ENCODE data around the gene BIN1.

Gene BIN1

DNA sequence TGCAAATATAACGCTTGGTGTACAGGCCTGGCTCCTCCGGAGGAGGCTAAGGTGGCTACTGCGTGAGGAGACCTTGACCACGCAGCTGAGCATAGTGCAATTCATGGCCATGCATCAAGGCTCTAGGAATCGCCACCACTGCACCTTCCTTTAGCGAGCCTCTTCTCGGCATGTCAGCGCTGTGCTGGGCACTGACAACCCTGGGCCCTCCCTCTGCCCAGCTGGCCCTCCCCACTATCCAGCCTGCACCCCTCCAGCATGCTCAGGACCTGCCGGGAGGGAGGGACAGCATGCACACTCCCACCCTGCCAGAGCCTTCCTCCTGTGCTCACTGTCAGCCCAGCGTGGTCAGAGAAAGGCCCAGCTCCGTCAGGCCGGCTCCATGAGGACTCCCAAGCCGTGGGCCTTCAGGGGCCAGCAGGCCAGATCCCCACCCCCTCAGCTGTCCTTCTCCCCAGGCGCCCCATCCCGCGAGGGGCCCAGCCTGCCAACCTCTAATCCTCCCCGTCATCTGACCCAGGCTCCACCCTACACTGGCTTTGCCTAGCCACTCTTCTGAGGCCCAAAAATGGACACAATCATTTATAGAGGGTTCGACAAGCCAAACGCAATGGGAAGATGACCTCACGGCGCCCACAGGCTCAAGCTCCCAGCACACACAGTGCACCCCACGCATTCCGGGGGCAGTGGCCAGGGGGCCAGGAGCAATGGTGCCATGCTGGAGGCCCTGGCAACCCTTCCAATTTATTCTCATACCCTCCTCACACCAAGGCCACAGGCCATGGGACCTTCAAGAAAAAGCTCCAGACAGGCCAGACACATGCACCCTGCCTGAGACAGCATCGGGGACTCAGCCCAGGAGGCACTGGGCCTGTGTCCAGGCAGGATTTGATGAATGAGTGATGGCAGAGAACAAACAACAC lies 3.5 kb downstream of the BIN1 start:
- no peak for DNase-seq (ENCODE audit: low spot score)

DNA sequence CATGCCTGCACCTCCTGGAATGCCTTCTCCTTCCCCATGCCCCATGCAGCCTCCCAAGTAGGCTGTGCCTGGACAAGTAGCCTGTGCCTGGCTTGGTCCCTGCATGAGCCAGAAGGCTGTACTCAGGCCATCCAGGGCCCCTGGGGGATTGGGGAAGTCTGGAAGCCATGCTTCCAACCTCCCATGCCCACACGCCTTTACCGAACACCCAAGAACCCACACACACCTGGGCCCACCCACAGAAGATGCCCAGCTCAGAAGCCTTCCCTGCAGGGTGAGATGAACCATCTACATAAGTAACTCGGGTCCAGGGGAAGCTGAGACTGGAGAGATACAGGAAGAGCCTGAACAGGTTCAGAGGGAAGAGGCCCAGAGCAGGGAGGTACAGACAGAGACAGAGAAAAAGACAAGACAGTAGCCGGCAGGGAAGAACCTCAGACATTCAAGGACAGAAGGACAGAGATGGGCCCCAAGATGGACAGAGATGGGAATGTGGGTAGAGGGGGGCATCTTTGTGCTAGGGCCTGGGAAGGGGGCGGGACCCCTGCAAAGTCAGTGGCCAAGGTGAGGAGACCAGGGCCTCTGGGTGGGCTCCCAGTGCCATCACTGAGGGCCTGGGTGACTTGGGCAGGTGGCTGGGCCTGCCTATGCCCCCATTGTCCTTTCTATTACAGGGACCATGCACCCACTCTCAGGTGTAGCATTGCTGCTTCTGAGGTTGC lies 4.3 kb downstream of the BIN1 start:
- DNase-seq (ENCODE audit: low spot score): no peak

DNA sequence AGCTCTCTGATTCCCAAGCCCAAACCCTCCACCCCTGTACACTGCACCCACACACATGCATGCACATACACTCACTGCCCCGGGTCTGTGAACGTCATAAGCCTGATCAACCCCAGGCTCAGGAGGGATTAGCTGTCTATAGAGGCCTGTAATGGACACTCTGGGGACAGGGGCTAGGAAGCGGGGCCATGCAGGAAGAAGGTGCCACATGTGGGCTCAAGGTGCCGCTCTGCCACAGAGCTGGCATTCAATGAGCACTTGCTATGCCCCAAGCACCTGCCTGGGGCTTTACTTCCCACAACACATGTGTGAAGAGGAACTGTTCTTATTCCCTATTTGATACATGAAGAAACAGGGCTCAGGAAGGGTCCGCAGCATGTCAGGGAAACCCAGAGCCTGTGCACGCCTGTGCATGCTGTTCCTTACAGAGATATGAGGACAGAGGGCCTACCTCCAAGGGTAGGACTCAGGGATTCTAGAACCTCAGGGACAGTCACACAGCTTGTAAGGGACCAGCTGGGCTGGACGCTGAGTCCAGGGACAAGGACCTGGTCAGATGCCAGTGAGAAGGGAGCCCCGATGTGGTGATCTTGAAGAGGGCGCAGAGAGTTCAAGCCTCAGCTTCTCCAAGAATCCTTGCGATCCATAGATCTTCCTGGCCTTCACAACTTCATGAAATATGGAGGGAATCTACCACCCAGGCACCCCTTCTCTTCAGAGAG lies 5.0 kb downstream of the BIN1 start:
- no peak for DNase-seq (ENCODE audit: low spot score)

DNA sequence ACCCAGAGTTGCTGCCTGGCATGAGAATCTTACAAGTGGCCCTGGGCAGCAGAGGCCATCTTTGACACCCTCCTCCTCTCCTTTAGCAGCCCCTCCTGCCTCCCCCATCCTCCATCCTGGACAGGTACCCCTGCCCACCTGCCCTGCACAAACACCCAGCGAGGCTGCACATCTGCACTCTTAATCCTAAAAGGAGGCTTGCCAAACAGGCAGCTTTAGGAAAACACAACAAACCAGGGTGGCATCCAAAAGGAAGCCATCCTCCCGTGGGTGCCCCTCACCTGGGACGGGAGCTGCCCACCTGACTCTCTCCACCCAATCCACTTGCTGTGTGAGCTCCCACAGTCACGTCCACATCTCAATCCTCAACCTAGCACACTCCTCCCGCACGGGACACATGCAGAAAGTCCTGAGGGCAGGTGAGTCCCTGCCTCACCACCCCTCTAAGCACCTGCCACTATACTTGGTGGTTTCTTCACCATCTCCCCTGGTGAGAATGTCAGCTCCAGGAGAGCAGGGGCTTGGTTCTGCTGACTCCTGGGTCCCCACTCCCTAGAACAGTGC lies 5.8 kb downstream of the BIN1 start:
- no peak for DNase-seq (ENCODE audit: low spot score)

DNA sequence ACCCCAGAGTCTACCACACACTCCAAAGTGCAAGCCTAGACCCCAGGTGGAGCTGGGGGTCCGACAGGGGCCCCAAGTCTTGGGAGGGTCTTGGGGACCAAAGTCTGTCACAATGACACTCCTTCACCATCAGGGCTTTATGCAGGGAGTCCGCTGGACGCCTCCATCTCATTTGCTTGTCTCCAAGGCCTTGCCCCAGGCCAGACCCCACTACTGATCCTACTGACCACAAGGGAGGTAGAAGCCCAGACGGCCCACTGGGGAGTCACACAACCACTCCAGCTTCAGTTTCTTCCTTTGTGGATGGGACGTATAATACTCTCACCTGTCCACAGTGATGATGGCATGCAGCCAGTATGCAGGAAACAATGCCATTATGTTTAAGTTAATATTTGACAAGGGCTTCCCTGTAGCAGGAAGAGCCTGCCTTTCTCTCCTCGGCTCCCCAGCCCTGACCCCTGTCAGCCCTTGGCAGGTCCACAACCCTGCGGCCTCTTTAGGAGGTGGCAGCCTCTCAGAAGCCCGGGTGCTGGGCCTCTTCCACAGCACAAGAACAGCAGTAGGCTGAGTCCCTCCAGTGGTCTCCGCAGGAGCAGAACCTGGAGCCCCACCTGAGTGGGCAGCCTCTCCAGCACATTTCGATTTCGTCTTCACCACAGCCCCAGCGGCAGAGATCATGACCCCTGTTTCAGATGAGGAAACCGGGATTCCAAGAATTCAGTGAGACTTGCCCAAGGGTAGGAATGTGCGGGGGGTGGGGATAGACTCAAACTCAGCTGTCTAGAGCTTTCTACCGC lies 6.5 kb downstream of the BIN1 start:
- DNase-seq (ENCODE audit: low spot score): peak; percentile 77

DNA sequence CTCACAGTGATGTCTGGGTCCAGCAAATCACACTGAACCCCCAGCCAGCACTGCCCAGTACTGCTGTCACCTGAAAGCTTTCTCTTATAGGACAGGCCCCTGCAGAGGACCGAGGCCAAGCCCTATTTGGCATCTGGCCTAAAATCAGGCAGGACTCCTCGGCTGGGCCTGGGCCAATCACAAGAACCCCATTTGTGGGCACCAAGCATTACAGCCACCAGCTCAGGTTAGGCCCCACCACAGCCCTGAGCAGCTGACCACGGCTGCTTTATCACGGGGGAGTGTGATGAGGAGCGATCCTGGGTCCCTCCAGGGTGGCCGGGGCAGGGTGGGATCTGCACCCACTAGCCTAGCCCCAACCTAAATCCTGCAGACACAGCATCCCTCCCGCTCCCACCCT lies 8.2 kb downstream of the BIN1 start:
- DNase-seq (ENCODE audit: low spot score): no peak

DNA sequence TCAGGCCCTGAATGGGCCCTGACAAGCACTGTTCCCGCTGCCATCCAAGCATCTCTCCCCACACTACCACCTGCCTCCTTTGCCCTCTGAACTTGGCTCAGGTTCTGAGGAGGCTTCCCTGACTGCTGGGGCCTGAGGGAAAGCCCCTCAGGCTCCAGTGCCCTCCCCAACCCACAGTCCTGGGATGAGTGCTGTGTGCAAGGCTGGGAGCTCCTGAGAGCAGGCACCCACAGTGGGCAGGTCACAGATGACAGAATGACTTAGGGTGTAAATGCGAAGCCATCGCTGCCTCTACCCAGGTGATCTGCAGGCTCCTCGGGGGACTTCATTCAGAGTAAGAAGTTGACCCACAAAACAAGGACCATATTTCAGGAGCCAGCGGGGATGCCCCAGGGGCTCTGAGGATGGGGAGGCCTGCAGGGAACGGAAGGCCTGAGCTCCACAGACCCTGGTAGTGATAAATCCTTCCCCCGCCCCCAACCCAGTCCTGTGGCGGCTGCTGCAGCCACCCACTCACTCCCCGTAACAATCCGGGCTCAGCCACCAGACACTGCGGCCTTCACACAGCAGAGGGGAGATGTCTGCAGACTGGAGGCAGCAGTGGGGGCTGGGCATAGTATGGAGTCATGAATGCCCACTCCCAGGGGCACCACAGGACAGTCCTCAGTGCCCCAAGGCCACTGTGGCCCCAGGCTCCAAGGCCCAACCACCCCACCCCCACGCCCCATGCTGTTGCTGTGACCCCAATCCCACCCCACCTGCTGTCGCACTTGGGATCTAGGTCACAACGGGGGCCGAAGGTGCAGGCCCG lies 8.9 kb downstream of the BIN1 start:
- no peak for DNase-seq (ENCODE audit: low spot score)

DNA sequence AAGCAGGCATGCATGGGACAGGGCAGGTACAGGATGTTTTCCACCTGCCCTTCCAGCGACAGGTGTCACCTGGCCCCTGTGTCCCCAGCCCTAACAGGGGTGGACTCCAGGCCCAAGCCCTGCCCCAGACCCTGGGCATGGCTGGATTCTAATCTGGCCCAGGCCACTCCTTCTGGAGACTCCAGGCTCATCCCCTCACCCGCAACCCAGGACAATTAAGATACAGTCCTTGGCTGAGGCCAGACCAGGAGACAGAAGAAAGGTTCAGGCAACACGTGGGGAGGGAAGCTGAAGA lies 9.5 kb downstream of the BIN1 start:
- no peak for DNase-seq (ENCODE audit: low spot score)

DNA sequence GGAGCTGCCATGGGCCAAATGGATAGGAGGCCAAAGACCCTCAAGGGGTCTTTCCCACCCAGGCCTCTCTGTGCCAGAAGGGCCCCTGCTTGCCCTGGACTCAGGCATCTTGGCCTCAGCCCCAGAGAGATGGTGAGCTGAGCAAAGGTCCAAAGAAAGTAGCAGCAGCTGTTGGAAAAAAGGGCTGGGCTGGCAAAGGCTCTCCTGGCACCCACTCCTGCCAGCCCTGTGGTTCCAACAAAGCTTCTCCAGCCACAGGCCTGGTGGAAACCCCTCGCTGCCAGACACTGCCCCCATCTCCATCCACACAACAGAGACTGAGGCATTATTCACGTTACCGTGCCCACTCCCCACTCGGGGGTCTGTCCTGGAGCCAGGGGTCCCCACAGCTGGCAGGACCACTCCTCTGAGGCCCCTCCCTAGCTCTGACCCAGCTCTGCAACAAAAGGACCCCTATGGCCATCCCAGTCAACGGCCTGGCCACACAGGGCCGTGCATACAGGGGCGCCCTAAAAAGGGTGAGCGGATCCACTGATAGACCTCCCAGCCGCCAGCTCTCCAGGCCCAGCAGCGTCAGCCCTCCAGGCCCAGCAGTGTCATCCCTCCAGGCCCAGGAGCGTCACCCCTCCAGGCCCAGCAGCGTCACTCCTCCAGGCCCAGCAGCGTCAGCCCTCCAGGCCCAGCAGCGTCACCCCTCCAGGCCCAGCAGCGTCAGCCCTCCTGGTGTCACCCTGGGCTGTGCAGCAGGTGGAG lies 10.1 kb downstream of the BIN1 start:
- DNase-seq (ENCODE audit: low spot score): no peak

DNA sequence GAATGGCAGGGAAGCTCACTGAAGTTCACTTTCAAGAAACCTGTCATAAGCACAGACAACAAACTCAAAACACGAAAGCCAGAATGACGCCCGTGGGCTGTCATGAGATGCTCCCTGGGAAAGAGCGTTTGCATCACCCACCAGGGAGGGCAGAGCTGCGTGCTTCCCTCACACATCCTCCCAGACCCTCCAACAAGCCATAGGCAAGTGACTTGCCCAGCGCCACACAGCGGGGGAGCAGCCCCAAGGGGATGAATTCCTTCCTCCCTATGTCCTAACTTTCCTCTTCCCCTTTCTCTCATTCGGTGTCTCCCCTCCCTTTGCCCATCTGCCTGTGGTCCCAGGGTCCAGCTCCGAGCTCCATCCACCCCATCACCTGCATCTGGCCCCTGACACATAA lies 10.7 kb downstream of the BIN1 start:
- DNase-seq (ENCODE audit: low spot score): no peak

DNA sequence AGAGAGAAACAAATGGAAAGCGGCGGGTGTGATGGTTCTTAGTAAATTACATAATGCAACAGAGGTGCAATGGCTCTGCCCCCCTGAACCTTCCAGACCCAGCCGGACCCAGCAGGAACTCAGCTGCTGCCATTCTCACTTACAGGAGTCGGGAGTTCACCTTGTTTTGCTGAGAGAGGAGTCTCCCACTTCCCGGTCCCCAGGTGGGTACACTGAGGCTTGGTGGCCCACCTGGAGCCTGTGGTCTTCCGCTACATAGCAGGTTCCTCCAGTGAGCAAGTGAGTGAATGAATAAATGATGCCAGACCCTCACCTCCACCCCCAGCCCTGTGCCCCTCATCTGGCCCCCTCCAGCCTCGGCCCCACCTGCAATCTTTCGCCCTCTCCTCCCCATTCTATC lies 11.2 kb downstream of the BIN1 start:
- no peak for DNase-seq (ENCODE audit: low spot score)

DNA sequence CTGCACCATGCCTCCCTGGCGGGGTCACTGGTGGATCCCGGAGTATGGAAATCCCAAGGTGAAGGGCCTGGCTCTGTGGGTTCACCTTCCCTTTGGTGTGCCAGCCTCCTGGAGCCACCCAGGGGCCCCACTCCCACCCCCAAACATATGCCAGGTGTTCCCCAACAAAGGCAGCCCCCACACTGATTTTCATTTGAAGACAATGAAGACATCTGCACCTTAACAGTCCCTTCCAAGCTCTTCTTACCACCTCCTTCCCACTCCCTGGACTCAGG lies 11.7 kb downstream of the BIN1 start:
- no peak for DNase-seq (ENCODE audit: low spot score)

DNA sequence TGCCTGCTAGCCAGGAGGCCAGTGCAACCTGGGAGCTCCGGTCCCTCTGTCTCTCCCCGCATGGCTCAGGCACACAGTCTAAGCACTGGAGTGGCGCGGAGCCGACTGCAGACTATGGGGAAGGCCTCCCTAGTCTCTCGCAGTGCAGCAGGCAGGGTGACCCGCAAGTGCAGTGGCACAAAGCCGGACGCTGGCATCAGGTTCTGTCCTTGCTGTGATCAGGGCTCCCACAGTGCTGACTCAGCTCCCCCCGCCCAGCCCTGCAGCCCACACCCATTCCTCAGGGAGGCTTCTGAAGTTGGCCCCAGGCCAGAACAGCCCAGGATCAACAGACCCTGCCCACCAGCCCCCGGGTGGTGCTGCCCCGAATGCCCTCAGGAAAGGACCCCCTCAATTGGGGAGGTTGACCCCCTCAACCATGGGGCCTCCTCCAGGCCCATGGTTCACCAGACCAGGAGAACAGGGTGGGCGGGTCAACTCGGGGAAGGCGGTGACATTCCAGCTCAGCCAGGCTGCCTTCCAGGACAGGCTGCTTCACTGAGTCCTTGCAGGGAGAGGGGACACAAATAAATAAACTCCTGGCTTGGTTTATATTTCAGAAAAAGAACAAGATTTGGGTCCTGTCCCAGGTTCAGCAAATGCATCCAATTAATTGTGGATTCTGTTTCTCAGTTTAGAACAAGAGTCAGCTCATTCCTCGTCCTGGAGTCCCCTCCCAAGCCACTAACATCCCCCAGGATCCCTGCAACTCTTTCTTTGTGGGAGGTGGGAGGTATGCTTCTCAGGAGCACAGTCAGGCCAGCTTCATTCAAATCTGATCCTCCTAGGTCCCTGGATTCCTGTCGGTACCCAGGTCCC lies 12.2 kb downstream of the BIN1 start:
- no peak for DNase-seq (ENCODE audit: low spot score)

DNA sequence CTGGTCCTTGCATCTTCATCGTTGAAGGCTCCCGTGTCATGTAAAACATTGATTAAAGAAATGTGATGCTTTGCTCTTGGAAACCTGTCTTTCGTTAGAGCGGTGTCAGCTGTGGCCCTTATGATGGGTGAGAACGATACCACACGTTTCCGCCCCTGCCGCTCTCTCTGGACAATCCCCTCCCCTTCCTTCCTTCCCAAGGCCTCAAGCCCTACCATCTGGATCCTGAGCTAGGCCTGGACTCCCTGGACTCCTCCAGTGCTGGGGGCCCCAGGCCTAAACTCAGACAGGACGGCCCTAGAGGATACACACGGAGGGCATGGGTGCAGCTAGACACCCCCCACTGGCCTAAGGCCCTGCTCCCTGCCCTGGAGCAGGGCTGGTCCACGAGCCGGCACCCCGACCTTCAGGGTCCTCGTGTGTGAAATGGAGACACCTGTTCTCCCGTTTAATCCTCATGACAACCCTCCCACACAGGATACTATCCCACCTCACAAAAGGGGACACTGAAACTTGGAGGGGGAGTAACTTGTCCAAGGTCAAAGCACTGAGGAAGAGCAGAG lies 13.2 kb downstream of the BIN1 start:
- no peak for DNase-seq (ENCODE audit: low spot score)

DNA sequence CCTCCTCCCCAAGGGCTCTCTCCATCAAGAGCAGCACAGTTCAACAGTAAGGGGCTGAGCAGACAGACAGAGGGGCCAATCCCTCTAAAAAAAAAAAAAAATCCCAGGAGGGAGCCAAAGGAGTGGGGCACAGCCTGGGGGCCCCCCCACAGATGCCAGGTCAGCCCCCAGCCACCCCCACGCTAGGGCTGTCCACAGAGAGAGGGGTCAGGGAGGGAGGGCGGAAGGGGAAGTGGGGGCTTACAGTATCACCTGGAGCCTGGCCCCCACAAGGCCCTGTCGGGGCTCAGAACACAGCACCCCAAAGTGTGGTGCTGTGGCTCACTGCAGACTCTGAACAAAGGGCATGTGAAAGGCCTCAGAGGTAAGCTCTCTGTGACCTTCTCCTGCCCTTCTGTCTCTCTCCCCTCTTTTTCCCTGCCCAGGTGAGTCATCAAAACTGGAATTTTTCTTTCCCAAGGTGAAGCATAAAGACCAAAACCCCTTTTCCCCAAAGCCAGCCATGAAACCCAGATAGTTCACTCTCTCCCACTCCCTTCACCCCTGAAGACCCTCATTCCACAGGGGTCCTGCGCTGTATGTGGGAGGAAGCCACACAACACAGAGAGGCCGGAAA lies 13.9 kb downstream of the BIN1 start:
- no peak for DNase-seq (ENCODE audit: low spot score)

DNA sequence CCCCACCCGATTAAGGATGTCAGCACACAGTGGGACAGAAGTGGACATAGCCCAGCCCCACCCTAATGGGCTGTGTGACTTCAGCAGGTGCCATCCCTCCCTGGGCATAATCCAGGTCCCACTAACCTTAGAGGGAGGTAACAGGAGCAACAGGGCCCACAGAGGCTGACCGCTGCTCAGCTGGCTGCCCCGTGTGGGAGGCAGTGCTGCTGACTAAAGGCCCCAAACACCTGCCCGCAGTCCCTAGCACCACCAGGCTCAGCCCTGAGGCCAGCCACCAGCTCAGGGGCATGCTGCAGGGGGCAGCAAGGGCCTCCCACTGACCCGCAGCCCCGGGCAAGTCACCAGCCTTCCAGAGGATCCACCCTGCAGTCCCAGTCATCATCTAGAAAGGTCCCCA lies 14.6 kb downstream of the BIN1 start:
- no peak for DNase-seq (ENCODE audit: low spot score)

DNA sequence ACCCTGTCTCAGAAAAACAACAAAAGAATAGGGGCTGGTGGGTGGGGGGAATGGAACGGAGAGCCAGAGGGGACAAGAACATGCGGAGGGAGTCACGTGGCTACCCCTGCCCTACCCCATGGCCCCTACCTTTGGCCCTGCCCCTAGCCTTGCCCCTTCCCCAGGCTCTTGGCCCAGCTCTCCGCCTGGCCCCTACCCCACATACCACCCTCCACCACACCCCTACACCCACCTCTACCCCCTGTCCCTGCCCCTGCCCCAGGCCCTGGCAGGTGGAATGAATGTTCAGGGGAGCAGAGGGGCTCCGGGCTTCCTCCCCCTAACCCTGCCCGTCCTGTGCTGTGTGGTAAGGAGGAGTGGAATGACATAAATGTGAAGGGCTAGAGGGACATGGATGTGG lies 15.1 kb downstream of the BIN1 start:
- no peak for DNase-seq (ENCODE audit: low spot score)

DNA sequence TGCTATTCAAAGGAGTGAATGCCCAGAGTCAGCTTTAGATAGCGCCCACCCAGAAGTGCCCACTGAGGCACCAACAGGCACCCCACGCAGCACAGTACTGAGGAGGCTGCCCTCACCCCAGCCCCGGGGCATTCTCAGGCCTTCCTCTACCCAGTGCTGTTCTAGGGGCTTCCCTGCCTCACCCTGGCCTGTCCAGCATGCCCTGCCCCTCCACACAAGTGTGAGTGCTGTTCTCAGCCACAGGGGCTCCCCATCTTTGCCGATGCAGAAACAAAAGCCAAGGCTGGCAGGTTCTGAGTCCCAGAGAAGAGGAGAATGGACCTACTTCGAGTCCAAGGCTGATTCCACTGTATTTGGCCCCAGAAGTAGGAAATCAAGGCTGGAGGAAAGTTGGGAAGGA lies 15.8 kb downstream of the BIN1 start:
- DNase-seq (ENCODE audit: low spot score): no peak

All from HuH-7.5 (cell line).